GM23338 (cell line): Measurements from ENCODE around the gene CCR5. TPM values are rescaled to one million over a fixed set of nuclear protein-coding genes. Genes with fewer than 3 reads are reported as not detected.

Experiments
- CREB1 ChIP-seq: fragments of 250-450 bp; sonication (Bioruptor Pico); IDR thresholded peaks from 2 replicates; pipeline ENCODE4 v1.5.0; 2020; ENCODE audit warnings: low read depth, mild to moderate bottlenecking, moderate library complexity
- CTCF ChIP-seq, 2 experiments: fragments of 200-600 bp in 1 of 2; sonication (generic) in 1 of 2; conservative IDR thresholded peaks; 2 replicates each; pipeline versions ENCODE4 v1.5.1 to v1.6.1; 2016 to 2017; ENCODE audit warnings: antibody characterized with exemption in 2 of 2, low read depth in 2 of 2, mild to moderate bottlenecking in 2 of 2, moderate library complexity in 1 of 2
- ETS1 ChIP-seq: IDR thresholded peaks from 2 replicates; pipeline ENCODE4 v1.6.1; 2016; ENCODE audit warnings: antibody characterized with exemption
- EZH2 ChIP-seq: fragments of 200-600 bp; sonication (generic); IDR thresholded peaks from one replicate; pipeline ENCODE4 v1.8.0; 2017; ENCODE audit warnings: antibody characterized with exemption, mild to moderate bottlenecking, low read depth; ENCODE audit not compliant: unreplicated experiment
- EZH2phosphoT487 ChIP-seq: fragments of 200-600 bp; sonication (generic); IDR thresholded peaks from one replicate; pipeline ENCODE4 v1.8.1; 2018; ENCODE audit warnings: antibody characterized with exemption; ENCODE audit not compliant: unreplicated experiment
- NANOG ChIP-seq: IDR thresholded peaks from 2 replicates; pipeline ENCODE4 v1.6.1; 2016; ENCODE audit warnings: antibody characterized with exemption, borderline replicate concordance
- STAT1 ChIP-seq: IDR thresholded peaks from one replicate; pipeline ENCODE4 v1.6.1; 2016; ENCODE audit warnings: antibody characterized with exemption; ENCODE audit not compliant: unreplicated experiment
- ZNF114 ChIP-seq: fragments of 250-450 bp; sonication (Bioruptor Pico); IDR thresholded peaks from 2 replicates; pipeline ENCODE4 v1.5.0; 2020; ENCODE audit warnings: mild to moderate bottlenecking, moderate library complexity
- ZNF462 ChIP-seq: fragments of 250-450 bp; sonication (Bioruptor Pico); IDR thresholded peaks from 2 replicates; pipeline ENCODE4 v1.5.0; 2020; ENCODE audit warnings: mild to moderate bottlenecking, moderate library complexity
- polyA plus RNA-seq: library from polyadenylated mRNA; unstranded; fragments of >200 nt; fragmentation: Nextera tagmentation; extraction: Ambion mirVana; gene quantifications from 2 replicates; pipeline ENCODE4 v1.2.1, GENCODE V29; 2016
- total RNA-seq: library from RNA; depleted of rRNA; stranded (reverse); fragments of >200 nt; shearing (Covaris generic); gene quantifications from 2 replicates; pipeline ENCODE4 v1.2.3, GENCODE V29; 2014
- TF ChIP-seq, protein P1 (sequence below): IDR thresholded peaks from one replicate; pipeline ENCODE4 v1.6.1; 2018; ENCODE audit warnings: antibody characterized with exemption; ENCODE audit not compliant: unreplicated experiment

Gene CCR5
- total and polyA plus RNA-seq, 2 experiments from 2014 or later, result not detected

DNA sequence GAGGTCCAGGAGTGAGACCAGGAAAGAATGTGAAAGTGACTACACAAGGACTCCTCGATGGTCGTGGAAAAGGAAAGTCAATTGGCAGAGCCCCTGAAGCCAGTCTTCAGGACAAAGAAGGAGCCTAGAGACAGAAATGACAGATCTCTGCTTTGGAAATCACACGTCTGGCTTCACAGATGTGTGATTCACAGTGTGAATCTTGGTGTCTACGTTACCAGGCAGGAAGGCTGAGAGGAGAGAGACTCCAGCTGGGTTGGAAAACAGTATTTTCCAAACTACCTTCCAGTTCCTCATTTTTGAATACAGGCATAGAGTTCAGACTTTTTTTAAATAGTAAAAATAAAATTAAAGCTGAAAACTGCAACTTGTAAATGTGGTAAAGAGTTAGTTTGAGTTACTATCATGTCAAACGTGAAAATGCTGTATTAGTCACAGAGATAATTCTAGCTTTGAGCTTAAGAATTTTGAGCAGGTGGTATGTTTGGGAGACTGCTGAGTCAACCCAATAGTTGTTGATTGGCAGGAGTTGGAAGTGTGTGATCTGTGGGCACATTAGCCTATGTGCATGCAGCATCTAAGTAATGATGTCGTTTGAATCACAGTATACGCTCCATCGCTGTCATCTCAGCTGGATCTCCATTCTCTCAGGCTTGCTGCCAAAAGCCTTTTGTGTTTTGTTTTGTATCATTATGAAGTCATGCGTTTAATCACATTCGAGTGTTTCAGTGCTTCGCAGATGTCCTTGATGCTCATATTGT is 10.8 kb upstream of the CCR5 start (continued):
- no peak for TF ChIP-seq ZNF462 (CRISPR knock-in tag)
- TF ChIP-seq, protein P1, sequence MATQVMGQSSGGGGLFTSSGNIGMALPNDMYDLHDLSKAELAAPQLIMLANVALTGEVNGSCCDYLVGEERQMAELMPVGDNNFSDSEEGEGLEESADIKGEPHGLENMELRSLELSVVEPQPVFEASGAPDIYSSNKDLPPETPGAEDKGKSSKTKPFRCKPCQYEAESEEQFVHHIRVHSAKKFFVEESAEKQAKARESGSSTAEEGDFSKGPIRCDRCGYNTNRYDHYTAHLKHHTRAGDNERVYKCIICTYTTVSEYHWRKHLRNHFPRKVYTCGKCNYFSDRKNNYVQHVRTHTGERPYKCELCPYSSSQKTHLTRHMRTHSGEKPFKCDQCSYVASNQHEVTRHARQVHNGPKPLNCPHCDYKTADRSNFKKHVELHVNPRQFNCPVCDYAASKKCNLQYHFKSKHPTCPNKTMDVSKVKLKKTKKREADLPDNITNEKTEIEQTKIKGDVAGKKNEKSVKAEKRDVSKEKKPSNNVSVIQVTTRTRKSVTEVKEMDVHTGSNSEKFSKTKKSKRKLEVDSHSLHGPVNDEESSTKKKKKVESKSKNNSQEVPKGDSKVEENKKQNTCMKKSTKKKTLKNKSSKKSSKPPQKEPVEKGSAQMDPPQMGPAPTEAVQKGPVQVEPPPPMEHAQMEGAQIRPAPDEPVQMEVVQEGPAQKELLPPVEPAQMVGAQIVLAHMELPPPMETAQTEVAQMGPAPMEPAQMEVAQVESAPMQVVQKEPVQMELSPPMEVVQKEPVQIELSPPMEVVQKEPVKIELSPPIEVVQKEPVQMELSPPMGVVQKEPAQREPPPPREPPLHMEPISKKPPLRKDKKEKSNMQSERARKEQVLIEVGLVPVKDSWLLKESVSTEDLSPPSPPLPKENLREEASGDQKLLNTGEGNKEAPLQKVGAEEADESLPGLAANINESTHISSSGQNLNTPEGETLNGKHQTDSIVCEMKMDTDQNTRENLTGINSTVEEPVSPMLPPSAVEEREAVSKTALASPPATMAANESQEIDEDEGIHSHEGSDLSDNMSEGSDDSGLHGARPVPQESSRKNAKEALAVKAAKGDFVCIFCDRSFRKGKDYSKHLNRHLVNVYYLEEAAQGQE, result no peak
- no peak for TF ChIP-seq CREB1 (CRISPR knock-in tag)
- TF ChIP-seq ETS1, result no peak
- TF ChIP-seq NANOG, result no peak
- TF ChIP-seq STAT1, result no peak
- no peak for TF ChIP-seq EZH2phosphoT487
- no peak for TF ChIP-seq EZH2
- no peak for TF ChIP-seq CTCF (conservative IDR thresholded peaks at IDR 0.05; ENCODE audit: low read depth in 2 of 2)
- TF ChIP-seq ZNF114 (CRISPR knock-in tag), result no peak
